ENCODE measurements around the gene PPA1.
"Not testable (repeated sequence)": the region's sequence is repeated elsewhere in the genome, so short reads cannot be mapped to it uniquely, and the experiment has no call there.

The PPA1 gene

DNA sequence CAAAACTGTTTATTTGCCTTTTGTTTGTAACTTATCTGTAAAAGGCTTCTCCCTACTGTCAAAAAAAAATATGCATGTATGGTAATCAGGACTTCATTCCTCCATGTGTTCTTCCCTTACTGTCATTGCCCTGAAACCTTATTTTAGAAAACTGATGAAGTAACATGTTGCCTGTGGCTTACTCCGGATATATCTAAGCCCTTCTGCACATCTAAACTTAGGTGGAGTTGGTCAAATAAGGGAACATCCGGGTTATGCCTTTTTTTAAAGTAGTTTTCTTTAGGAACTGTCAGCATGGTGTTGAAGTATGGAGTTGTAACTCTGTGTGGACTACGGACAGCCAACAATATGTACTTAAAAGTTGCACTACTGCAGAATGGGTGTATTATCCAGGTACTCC lies 69.1 kb downstream of the PPA1 start:
- DNase-seq: no peak

DNA sequence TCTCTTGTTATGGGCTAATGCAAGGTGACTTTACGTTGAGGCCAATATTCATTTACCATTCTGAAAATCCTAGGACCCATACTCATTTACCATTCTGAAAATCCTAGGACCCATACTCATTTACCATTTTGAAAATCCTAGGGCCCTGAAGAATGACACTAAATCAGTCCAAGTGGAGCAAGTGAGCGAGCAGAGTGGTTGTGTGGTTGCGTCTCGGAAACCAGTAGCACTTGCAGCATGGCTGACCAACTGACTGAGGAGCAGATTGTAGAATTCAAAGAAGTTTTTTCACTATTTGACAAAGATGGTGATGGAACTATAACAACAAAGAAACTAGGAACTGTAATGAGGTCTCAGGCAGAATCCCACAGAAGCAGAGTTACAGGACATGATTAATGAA lies 69.8 kb downstream of the PPA1 start:
- DNase-seq: no peak

DNA sequence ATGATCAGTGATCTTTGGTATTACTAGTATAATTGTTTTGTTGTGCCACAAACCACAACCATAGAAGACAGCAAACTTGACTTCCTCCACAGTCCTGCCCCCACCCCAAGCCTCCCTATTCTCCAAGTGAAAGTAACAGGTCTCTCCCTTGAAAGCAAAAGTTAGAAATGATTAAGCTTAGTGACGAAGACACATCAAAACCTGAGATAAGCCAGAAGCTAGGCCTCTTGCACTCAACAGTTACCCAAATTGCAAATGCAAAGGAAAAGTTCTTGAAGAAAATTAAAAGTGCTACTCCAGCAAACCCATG lies 70.4 kb downstream of the PPA1 start:
- DNase-seq: no peak

DNA sequence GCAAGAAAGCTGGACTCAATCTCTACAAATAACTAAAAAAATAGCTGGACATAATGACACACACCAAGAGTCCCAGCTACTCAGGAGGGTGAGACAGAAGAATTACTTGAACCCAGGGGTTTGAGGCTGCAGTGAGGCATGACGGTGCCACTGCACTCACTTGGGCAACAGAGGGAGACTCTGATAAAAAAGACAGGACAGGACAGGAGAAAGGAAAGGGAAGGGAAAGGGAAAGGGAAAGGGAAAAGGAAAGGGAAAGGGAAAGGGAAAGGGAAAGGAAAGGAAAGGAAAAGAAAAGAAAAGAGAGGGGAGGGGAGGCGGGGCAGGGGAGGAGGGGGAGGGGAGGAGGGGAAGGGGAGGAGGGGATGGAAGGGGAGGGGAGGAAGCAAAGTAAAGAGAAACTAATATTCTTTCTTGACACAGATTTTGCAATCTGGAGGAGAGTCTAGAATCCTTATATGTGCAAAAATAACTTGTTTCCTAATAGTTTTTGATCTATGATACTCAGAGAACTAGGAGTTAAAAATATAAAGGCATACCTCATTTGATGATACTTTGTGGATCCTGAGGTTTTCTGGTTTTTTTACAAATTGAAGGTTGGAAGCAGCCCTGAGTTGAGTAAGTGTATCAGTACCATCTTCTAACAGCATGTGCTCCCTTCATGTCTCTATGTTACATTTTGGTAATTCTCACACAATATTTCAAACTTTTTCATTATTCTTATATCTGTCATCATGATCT lies 70.9 kb downstream of the PPA1 start:
- no peak for DNase-seq

DNA sequence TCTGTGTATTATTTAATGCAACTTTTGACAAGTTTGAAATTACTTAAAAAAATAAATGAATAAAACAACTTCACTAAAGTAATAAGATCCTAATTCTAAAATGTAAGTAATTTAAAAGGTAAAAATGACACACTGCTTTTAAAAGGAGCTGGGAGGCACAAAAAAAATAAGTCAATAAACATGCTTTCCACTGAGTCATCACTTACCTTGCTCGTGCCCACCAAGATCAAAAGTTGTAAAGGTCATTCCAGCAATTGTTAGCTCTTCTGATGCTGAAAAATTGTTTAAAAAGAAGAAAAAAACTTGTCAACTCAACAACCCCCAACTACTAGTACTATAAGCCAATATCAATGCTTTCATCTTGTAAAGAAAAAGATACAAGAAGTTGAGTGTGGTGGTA lies 72.4 kb downstream of the PPA1 start:
- DNase-seq: no peak

DNA sequence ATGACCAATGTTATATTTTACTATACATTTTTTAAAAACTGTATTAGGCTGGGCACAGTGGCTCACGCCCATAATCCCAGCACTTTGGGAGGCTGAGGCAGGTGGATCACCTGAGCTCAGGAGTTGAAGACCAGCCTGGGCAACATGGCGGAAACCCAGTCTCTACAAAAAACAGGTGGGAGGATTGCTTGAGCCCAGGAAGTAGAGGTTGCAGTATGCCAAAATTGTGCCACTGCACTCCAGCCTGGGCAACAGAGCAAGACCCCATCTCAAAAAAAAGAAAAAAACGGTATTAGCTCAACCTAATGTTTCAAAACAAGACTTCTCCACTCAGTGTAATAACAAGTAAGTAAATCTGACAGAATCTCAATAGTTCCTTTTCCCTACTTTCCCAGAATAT lies 73.9 kb downstream of the PPA1 start:
- DNase-seq: not testable (repeated sequence)

DNA sequence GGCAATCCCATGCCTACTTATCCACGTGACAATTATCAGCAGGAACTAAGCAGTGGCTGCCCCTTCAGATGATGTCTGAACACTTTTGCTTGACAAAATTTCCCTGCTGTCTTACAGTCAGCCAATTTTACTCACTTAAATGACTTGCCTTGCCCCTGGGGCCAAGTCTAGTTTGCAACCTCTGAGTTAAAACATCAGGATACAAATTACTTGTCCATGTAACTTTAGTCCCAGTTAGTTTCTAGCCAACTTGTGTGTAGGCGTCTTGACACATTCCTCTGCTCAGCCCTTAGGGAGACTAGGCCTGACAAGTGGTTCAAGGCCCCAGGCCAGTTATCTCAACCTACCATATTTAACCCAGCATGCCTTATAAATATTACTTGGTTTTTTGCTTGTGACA lies 75.1 kb downstream of the PPA1 start:
- DNase-seq: no peak

DNA sequence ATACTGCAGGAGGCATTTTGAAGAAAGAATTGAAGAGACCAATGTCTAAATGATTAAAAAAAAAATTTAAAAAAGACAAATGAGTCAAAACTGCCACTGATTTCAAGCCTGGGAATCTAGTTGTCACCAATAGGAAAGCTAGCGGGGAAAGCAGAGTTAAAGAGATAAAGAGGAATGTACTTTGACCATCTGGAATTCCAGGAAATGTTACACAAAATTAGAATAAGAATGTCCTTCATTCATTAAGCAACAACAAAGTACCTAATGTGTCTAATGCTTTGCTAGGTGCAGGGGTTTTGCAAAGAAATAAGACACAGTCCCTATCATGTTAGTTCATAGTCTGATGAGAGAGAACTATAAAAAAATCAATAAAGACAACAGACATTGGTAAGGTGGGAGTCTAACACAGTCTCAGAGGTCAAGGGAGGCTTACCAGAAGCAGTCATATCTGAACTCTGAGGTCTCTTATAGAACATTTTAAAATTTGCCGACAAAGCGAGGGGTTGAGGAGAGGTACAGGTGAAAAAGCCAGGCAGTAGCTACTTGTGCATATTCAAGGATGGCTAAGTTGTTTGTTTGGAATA lies 77.9 kb downstream of the PPA1 start:
- no peak for DNase-seq

All from NCI-H524 treated with DMSO at 0.1 percent for 48 hours (cell line).